Muscle layer of colon (tissue), 2 donors: ENCODE measurements around the gene SYNE2.

Experiments
- H3K27ac ChIP-seq: one replicate; pipeline ENCODE4 v1.7.0; 2013; ENCODE audit warnings: low read depth, mild to moderate bottlenecking, low read length, moderate library complexity
- H3K27me3 ChIP-seq, 2 donors: one replicate each; pipeline ENCODE4 v1.7.0; 2013; ENCODE audit warnings: low read length in 2 of 2, mild to moderate bottlenecking in 2 of 2; ENCODE audit not compliant: insufficient read depth in 2 of 2, control insufficient read depth in 1 of 2
- H3K36me3 ChIP-seq: one replicate; pipeline ENCODE4 v1.7.0; 2013; ENCODE audit warnings: mild to moderate bottlenecking, low read length; ENCODE audit not compliant: insufficient read depth
- H3K4me1 ChIP-seq: one replicate; pipeline ENCODE4 v1.7.0; 2013; ENCODE audit warnings: mild to moderate bottlenecking, low read length; ENCODE audit not compliant: insufficient read depth
- H3K4me3 ChIP-seq, 2 donors: one replicate each; pipeline ENCODE4 v1.7.0; 2013; ENCODE audit warnings: low read length in 2 of 2, low read depth in 1 of 2, mild to moderate bottlenecking in 1 of 2, moderate library complexity in 1 of 2
- H3K9ac ChIP-seq: one replicate; pipeline ENCODE4 v1.7.0; 2013; ENCODE audit warnings: low read length
- H3K9me3 ChIP-seq: one replicate; pipeline ENCODE4 v1.7.0; 2013; ENCODE audit warnings: mild to moderate bottlenecking, low read length
- donor health status: abdominal sarcoma.
- donor health status: Adenocarcinoma of cecum.

SYNE2 gene

DNA sequence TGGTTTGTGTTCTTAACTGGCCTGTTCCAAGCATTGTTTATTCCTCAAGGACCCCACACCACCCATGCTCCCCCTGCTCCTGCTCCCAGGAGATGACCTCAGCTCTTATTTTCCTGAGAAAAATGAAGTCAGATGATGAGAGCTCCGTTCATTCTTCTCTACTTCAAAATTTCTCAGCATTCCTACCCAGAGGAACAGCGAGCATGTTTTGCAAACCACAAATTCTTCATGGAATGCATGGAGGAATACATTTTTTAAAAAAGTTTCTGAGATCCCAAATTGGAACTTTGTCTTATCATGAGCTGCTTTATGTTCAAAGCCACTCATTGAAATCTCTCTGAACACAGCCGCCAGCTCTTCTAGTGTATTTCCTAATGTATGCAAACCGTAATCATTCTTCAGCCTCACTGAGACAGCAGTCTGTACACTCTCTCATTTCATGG lies 44.9 kb downstream of the SYNE2 start:
- H3K36me3 ChIP-seq, result no peaks in the 10 kb centered on the region
- H3K27me3 ChIP-seq, result no peaks in the 10 kb centered on the region
- no peak overlapping the region for H3K27ac ChIP-seq
- no peaks in the 10 kb centered on the region for H3K9me3 ChIP-seq
- H3K9ac ChIP-seq, result no peak overlapping the region
- no peak overlapping the region for H3K4me3 ChIP-seq
- H3K4me1 ChIP-seq, result peaks cover 28% of the 10 kb centered on the region

DNA sequence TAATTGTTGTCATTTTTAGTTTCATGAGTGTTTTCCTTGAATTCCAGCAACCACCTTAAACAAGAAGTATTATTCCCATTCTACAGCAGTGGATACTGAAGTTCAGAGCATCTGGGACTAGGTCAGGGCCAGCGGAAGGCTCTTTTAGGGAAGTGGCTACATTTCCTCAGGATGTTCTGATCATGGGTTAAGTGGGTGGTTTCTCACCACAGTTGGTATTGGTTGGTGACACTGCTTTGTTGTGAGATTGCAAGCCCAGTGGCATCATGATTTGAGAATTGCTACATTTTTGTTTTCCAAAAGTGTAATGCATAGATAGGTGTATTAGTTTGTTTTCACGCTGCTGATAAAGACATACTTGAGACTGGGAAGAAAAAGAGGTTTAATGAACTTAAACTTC lies 47.1 kb downstream of the SYNE2 start:
- Histone ChIP-seq H3K9ac (no peak overlapping the region), H3K36me3 (no peaks in the 10 kb centered on the region), H3K4me1 (peaks cover 13% of the 10 kb centered on the region), H3K27me3 (no peaks in the 10 kb centered on the region), H3K27ac (no peak overlapping the region), H3K9me3 (no peaks in the 10 kb centered on the region), H3K4me3 (no peak overlapping the region)

DNA sequence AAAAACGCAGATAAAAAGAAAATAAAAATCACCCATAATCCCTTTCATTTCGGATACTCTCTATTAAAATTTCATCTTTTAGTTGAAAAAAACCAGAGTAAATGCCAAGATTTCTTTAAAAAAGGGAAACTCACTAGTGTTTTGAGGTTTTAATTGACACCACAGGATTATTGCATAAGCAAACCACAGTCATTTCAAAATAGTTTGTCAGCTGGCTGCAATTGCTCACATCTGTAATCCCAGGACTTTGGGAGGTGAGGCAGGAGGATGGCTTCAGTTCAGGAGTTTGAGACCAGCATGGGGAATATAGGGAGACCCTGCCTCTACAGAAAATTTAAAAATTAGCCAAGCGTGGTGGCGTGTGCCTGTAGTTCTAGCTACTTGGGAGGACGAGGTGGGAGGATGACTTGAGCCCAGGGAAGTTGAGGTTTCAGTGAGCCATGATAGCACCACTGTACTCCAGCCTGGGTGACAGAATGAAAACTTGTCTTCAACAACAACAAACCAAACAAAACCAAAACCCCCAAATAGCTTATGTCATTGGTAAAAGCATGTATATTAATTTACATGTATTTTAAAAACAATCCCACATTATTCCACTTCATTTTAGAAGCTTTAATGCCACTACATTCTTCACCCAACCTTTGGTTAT lies 48.8 kb downstream of the SYNE2 start:
- H3K9ac ChIP-seq, result no peak overlapping the region
- H3K4me1 ChIP-seq, result peaks cover 3% of the 10 kb centered on the region
- no peak overlapping the region for H3K4me3 ChIP-seq
- no peaks in the 10 kb centered on the region for H3K9me3 ChIP-seq
- H3K36me3 ChIP-seq, result no peaks in the 10 kb centered on the region
- no peak overlapping the region for H3K27ac ChIP-seq
- no peaks in the 10 kb centered on the region for H3K27me3 ChIP-seq

DNA sequence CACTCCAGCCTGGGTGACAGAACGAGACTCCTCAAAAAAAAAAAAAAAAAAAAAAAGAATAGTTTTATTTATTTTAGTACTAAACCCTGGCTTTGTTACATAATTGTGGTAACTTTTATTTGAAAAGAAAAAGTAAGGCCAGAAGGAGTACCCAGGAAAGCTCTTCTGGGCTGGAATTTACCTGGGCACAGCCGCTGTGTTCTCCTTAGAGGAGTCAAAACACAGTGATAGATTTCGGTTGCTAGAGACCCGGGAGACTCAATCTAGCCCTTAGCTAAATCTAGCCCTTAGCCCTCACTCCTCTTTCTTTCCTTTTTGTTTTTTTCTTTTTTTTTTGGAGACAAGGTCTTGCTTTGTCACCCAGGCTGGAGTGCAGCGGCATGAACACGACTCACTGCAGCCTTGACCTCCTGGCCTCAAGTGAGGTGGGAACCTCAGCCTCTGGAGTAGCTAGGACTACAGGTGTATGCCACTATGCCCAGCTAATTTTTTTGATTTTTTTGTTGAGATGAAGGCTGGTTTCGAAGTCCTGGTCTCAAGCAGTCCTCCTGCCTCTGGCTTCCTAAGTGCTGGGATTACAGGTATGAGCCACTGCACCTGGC lies 49.7 kb downstream of the SYNE2 start:
- no peaks in the 10 kb centered on the region for H3K36me3 ChIP-seq
- H3K27ac ChIP-seq, result no peak overlapping the region
- no peaks in the 10 kb centered on the region for H3K27me3 ChIP-seq
- H3K9ac ChIP-seq, result no peak overlapping the region
- no peaks in the 10 kb centered on the region for H3K4me1 ChIP-seq
- no peak overlapping the region for H3K4me3 ChIP-seq
- H3K9me3 ChIP-seq, result no peaks in the 10 kb centered on the region

DNA sequence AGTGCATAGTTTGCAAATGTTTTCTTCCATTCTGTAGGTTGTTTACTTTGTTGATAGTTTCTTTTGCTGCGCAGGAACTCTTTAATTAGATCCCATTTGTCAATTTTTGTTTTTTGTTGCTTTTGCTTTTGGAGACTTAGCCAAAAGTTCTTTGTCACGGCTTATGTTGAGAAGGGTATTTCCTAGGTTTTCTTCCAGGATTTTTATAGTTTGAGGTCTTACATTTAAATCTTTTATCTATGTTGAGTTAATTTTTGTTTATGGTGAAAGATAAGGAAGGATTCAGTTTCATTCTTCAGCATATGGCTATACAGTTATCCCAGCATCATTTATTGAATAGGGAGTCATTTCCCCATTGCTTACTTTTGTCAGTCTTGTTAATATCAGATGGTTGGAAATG lies 51.9 kb downstream of the SYNE2 start:
- no peak overlapping the region for H3K9ac ChIP-seq
- H3K4me1 ChIP-seq, result no peaks in the 10 kb centered on the region
- H3K27me3 ChIP-seq, result no peaks in the 10 kb centered on the region
- no peak overlapping the region for H3K4me3 ChIP-seq
- no peak overlapping the region for H3K27ac ChIP-seq
- no peaks in the 10 kb centered on the region for H3K36me3 ChIP-seq
- no peaks in the 10 kb centered on the region for H3K9me3 ChIP-seq

DNA sequence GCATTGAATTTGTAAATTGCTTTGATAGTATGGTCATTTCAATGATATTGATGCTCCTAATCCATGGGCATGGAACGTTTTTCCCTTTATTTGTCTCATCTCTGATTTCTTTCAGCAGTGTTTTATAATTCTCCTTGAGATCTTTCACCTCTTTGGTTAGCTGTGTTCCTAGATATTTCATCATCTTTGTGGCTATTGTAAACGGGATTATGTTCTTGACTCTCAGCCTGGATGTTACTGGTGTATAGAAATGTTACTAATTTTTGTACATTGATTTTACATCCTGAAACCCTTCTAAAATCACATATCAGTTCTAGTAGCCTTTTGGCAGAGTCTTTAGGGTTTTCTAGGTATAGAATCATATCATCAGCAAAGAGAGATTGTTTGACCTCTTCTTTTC lies 52.6 kb downstream of the SYNE2 start:
- Histone ChIP-seq H3K9me3 (no peaks in the 10 kb centered on the region), H3K9ac (no peak overlapping the region), H3K4me1 (no peaks in the 10 kb centered on the region), H3K4me3 (no peak overlapping the region), H3K27me3 (no peaks in the 10 kb centered on the region), H3K27ac (no peak overlapping the region), H3K36me3 (no peaks in the 10 kb centered on the region)

DNA sequence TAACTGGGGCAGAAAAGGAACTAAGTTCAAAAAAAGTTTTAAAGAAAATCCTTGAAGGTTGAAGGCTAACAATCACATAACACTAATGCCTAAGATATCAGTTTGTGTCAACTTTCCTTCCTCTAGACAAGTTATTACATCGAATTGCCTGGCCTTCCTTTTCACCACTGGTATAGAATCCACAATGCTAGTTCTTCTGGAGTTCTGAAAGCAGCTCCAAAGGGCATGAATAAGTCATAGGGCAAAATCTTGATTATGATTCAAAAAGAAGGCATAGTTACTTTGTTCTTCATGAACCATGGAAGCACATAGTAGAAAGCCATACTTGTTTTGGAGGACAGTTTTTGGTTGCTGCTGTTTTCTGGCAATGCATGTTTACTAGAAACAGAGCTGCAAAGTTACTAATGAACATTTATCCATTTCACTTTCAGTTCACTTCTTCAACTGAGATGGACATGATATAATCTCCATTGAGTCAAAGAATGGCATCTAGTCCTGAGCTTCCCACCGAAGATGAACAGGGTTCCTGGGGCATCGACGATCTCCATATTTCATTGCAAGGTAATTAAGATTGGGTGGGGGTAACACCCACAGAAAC lies 56.0 kb downstream of the SYNE2 start:
- H3K9ac ChIP-seq, result no peak overlapping the region
- H3K4me3 ChIP-seq, result peak overlapping the region in 1 of 2 donors; percentile 19

DNA sequence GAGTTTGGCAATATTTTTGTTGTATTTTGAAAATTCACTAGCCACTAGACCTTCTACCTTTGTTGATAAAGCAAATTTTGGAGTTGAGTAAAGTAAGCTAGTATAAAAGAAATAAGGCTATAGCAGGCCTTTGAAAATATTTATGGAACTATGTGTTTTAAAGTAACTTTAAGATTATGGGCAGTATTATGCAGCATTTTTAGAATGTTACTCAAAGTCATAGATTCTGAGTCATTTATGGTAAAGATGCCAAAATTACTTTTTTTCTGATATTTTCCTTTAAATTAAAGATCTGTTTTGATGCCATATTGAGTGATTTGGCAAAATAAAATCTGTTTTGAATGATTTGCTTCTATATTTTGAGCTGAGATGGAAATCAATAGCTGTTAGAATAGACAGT lies 57.2 kb downstream of the SYNE2 start:
- H3K4me1 ChIP-seq, result peaks cover 4% of the 10 kb centered on the region
- H3K9ac ChIP-seq, result no peak overlapping the region
- H3K27me3 ChIP-seq, result no peaks in the 10 kb centered on the region
- no peak overlapping the region for H3K4me3 ChIP-seq
- H3K36me3 ChIP-seq, result no peaks in the 10 kb centered on the region
- H3K9me3 ChIP-seq, result no peaks in the 10 kb centered on the region
- no peak overlapping the region for H3K27ac ChIP-seq

More for the DNA sequence above, 56.0 kb downstream of the SYNE2 start:
- H3K36me3 ChIP-seq, result no peaks in the 10 kb centered on the region
- peaks cover 4% of the 10 kb centered on the region for H3K4me1 ChIP-seq
- H3K27ac ChIP-seq, result no peak overlapping the region
- no peaks in the 10 kb centered on the region for H3K27me3 ChIP-seq
- no peaks in the 10 kb centered on the region for H3K9me3 ChIP-seq

DNA sequence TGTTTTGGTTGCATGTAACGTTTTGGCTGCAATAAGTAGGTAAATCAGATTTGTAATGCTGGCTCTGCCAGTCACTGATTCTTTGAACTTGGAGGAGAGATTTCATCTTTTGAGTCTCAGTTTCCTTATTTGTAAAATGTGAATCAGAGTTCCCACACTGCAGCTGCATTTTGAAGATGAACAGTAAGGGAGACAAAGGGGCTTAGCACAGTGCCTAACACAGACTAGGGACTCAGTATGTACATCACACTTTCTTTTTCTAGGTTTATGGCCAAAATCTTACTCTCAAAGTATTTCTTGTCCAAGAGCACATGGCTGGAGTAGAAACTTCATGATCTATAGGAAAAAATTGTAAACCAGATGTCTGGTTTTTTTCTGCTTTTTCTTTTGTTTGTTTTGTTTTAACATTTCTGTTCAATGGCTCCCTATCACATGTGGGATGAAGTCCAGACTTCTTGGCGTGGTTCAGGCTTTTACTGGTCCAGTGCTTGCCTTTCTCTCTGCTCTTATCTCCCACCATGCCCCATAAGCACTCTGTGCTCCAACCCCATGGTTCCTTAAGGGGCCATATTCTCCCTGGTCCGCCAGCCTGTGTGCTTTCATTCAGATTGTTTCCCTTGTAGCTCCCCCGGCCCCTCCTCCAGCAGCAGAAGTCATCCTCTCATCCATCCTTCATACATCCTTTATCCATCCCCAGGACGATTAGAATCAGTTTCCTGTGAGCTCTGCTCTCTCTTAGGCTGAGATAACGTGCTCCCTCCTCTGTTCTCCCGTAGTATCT lies 58.0 kb downstream of the SYNE2 start:
- H3K36me3 ChIP-seq, result no peaks in the 10 kb centered on the region
- peaks cover 4% of the 10 kb centered on the region for H3K4me1 ChIP-seq
- H3K27ac ChIP-seq, result no peak overlapping the region
- no peaks in the 10 kb centered on the region for H3K9me3 ChIP-seq
- no peaks in the 10 kb centered on the region for H3K27me3 ChIP-seq
- H3K4me3 ChIP-seq, result no peak overlapping the region
- H3K9ac ChIP-seq, result no peak overlapping the region

DNA sequence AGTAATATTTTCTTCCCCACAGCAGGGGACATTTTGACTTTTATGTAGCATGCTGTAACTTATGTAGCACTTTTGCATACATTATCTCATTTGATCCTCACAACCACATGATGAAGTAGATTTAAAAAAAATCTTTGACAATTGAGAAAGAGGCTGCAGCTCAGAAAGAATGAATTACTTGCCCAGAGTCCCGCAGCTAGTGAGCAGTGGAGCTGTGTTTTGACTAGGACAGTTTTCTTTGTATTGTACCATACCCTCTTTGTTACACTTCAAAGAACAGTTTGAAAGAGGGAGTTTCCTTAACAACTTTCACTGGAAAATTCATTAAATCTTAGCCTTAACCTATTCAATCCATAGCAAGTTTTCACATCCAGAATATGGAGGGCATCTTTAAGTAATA lies 58.6 kb downstream of the SYNE2 start:
- no peaks in the 10 kb centered on the region for H3K9me3 ChIP-seq
- peaks cover 4% of the 10 kb centered on the region for H3K4me1 ChIP-seq
- no peak overlapping the region for H3K9ac ChIP-seq
- no peak overlapping the region for H3K27ac ChIP-seq
- no peaks in the 10 kb centered on the region for H3K36me3 ChIP-seq
- H3K27me3 ChIP-seq, result no peaks in the 10 kb centered on the region
- H3K4me3 ChIP-seq, result no peak overlapping the region

DNA sequence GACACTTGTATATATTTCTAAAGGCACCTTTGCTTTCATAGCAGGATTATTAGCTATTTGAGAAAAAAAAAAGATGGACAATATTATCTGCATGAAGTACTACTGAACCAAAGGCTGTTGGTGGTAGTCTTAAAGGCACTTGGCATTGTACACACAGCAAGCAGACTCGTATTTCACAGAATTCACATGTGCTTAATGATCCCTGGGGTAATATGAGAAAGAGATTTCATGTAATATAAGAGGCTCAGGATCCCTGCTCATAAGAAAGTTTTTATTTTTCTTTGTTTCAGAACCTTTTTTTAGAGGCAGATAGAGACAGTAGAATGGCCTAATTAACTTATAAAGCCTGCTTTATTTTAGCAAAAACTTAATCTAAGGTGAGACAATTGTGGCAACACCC lies 59.5 kb downstream of the SYNE2 start:
- Histone ChIP-seq H3K27me3 (no peaks in the 10 kb centered on the region), H3K36me3 (no peaks in the 10 kb centered on the region), H3K4me3 (no peak overlapping the region), H3K9me3 (no peaks in the 10 kb centered on the region), H3K27ac (no peak overlapping the region), H3K9ac (no peak overlapping the region), H3K4me1 (peaks cover 4% of the 10 kb centered on the region)
